Smooth muscle cell (in vitro differentiated cells): ENCODE results near the gene KIF1A. TPM values are rescaled to one million over a fixed set of nuclear protein-coding genes. Genes with fewer than 3 reads are reported as not detected.
A peak's percentile ranks its signal among the peaks of the same experiment; 100 is the strongest.

ENCODE experiments used
- DNase-seq: peaks from one replicate; lab custom pipeline; 2025; ENCODE audit not compliant: unreplicated experiment; lab: John Stamatoyannopoulos, UW
- H2AFZ ChIP-seq: fragments of 200-600 bp; sonication (generic); 2 replicates; pipeline ENCODE4 v1.6.0; 2016; ENCODE audit warnings: antibody characterized with exemption, low read depth, mild to moderate bottlenecking
- H3F3A ChIP-seq: fragments of 200-600 bp; sonication (generic); 2 replicates; pipeline ENCODE4 v1.6.0; 2017; ENCODE audit warnings: antibody characterized with exemption, low read depth
- H3K27ac ChIP-seq: fragments of 200-600 bp; sonication (generic); 2 replicates; pipeline ENCODE4 v1.5.1; 2016; ENCODE audit warnings: low read depth, mild to moderate bottlenecking
- H3K27me3 ChIP-seq: fragments of 200-600 bp; sonication (generic); 2 replicates; pipeline ENCODE4 v1.6.1; 2016; ENCODE audit warnings: low read depth, mild to moderate bottlenecking
- H3K36me3 ChIP-seq: fragments of 200-600 bp; sonication (generic); 2 replicates; pipeline ENCODE4 v1.5.1; 2016; ENCODE audit warnings: low read depth
- H3K4me1 ChIP-seq: fragments of 200-600 bp; sonication (generic); 2 replicates; pipeline ENCODE4 v1.5.1; 2016; ENCODE audit warnings: low read depth
- H3K4me2 ChIP-seq: fragments of 200-600 bp; sonication (generic); 2 replicates; pipeline ENCODE4 v1.6.0; 2016; ENCODE audit warnings: mild to moderate bottlenecking
- H3K4me3 ChIP-seq: fragments of 200-600 bp; sonication (generic); 2 replicates; pipeline ENCODE4 v1.5.1; 2016; ENCODE audit warnings: mild to moderate bottlenecking
- H3K79me2 ChIP-seq: fragments of 200-600 bp; sonication (generic); 2 replicates; pipeline ENCODE4 v1.6.0; 2016; ENCODE audit warnings: low read depth, mild to moderate bottlenecking
- H3K9ac ChIP-seq: fragments of 200-600 bp; sonication (generic); 2 replicates; pipeline ENCODE4 v1.6.0; 2016; ENCODE audit warnings: low read depth
- H3K9me3 ChIP-seq: fragments of 200-600 bp; sonication (generic); replicated peaks from 2 replicates; pipeline ENCODE4 v1.5.1; 2016; ENCODE audit warnings: low read depth
- H4K20me1 ChIP-seq: fragments of 200-600 bp; sonication (generic); 2 replicates; pipeline ENCODE4 v1.6.0; 2016; ENCODE audit warnings: low read depth
- CTCF ChIP-seq: fragments of 200-600 bp; sonication (generic); IDR thresholded peaks from 2 replicates; pipeline ENCODE4 v1.5.1; 2017; ENCODE audit warnings: borderline replicate concordance, mild to moderate bottlenecking, antibody characterized with exemption; ENCODE audit not compliant: insufficient read depth, poor library complexity, severe bottlenecking
- WGBS: methylation state at CpG from one replicate; pipeline ENCODE4 v1.1.7; 2016; ENCODE audit warnings: low lambda C conversion rate; 5-methylcytosine and 5-hydroxymethylcytosine counted together
- polyA plus RNA-seq: library from polyadenylated mRNA; unstranded; fragments of >200 nt; fragmentation: Nextera tagmentation; extraction: Ambion mirVana; gene quantifications from 2 replicates; pipeline ENCODE4 v1.2.1, GENCODE V29; 2016
- total RNA-seq: library from RNA; depleted of rRNA; stranded (reverse); fragments of >200 nt; gene quantifications from 2 replicates; pipeline ENCODE4 v1.2.3, GENCODE V29; 2014

Gene KIF1A
- total and polyA plus RNA-seq, 2 experiments from 2014 or later: 4.6 to 8.4 TPM

GRCh38 chr2:240855670-240856069 lies 35.7 kb upstream of the KIF1A start:
- Histone ChIP-seq H3K9me3 (no peaks in the 10 kb centered on the region), H2AFZ (no peak overlapping the region), H4K20me1 (no peaks in the 10 kb centered on the region), H3K4me3 (no peak overlapping the region), H3K36me3 (no peaks in the 10 kb centered on the region), H3F3A (no peaks in the 10 kb centered on the region), H3K4me2 (no peak overlapping the region), H3K27ac (no peak overlapping the region), H3K79me2 (no peaks in the 10 kb centered on the region), H3K27me3 (no peaks in the 10 kb centered on the region), H3K4me1 (no peaks in the 10 kb centered on the region), H3K9ac (no peak overlapping the region)
- DNase-seq: no peak
- WGBS: 95% methylated on average over 8 of the region's 8 CpGs
- TF ChIP-seq CTCF: no peak

- Histone ChIP-seq H3K9me3 (no peaks in the 10 kb centered on the region), H3K27ac (no peak overlapping the region), H3F3A (no peaks in the 10 kb centered on the region), H2AFZ (no peak overlapping the region), H3K4me1 (no peaks in the 10 kb centered on the region), H3K4me2 (no peak overlapping the region), H3K27me3 (no peaks in the 10 kb centered on the region), H3K9ac (no peak overlapping the region), H3K4me3 (no peak overlapping the region), H4K20me1 (no peaks in the 10 kb centered on the region), H3K36me3 (no peaks in the 10 kb centered on the region), H3K79me2 (no peaks in the 10 kb centered on the region)
- DNase-seq: no peak
- WGBS: 90% methylated on average over 15 of the region's 15 CpGs
- no peak for TF ChIP-seq CTCF
Measured at GRCh38 chr2:240852671-240853314, 32.8 kb upstream of the KIF1A start.

GRCh38 chr2:240851078-240851991 lies 31.3 kb upstream of the KIF1A start:
- Histone ChIP-seq H3K36me3 (no peaks in the 10 kb centered on the region), H3K27ac (no peak overlapping the region), H4K20me1 (no peaks in the 10 kb centered on the region), H3K4me2 (no peak overlapping the region), H3K4me3 (no peak overlapping the region), H3K9ac (no peak overlapping the region), H3F3A (no peaks in the 10 kb centered on the region), H3K27me3 (no peaks in the 10 kb centered on the region), H3K79me2 (no peaks in the 10 kb centered on the region), H2AFZ (no peak overlapping the region), H3K9me3 (no peaks in the 10 kb centered on the region), H3K4me1 (no peaks in the 10 kb centered on the region)
- WGBS: 50% methylated on average over 33 of the region's 33 CpGs
- peak; percentile 96 for TF ChIP-seq CTCF
- peak; percentile 66 for DNase-seq

- no peak for DNase-seq
- H3K4me2 ChIP-seq: no peak overlapping the region
- no peaks in the 10 kb centered on the region for H4K20me1 ChIP-seq
- no peaks in the 10 kb centered on the region for H3K4me1 ChIP-seq
- TF ChIP-seq CTCF: no peak
- H3K9me3 ChIP-seq: no peaks in the 10 kb centered on the region
- H3K79me2 ChIP-seq: no peaks in the 10 kb centered on the region
- H3K9ac ChIP-seq: no peak overlapping the region
- no peak overlapping the region for H2AFZ ChIP-seq
- no peaks in the 10 kb centered on the region for H3F3A ChIP-seq
- no peaks in the 10 kb centered on the region for H3K36me3 ChIP-seq
- H3K4me3 ChIP-seq: no peak overlapping the region
- no peaks in the 10 kb centered on the region for H3K27me3 ChIP-seq
- H3K27ac ChIP-seq: no peak overlapping the region
- 70% methylated on average over 7 of the region's 11 CpGs for WGBS
Measured at GRCh38 chr2:240850756-240851077, 30.7 kb upstream of the KIF1A start.
